ENCODE results near the gene IFFO2.

DNA sequence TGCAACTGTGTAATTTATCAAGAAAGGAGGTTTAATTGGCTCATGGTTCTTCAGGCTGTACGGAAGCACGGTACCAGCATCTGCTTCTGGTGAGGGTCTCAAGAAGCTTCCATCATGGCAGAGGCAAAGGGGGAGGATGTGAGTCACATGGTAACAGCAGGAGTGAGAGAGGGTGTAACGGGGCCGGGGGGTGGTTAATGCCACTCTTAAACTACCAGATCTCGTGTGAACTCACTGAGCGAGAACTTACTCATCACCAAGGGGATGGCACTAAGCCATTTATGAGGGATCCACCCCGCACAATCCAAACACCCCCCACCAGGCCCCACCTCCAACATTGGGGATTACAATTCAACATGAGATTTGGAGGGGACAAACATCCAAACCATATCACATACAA lies 21.0 kb upstream of the IFFO2 start:
- TF ChIP-seq GATA2 (IDR thresholded peaks at IDR 0.05; ENCODE audit: low read depth, low read length) (no peak), GATA3 (IDR thresholded peaks at IDR 0.05; ENCODE audit: low read depth, low read length) (no peak)

Data from SH-SY5Y (cell line).